GM21737 (cell line): Measurements from ENCODE around the gene EFCAB9.

Experiments
- ATAC-seq: cut with Tn5 transposase; IDR thresholded peaks from one replicate; pipeline ENCODE4 v1.9.1; 2021; ENCODE audit warnings: mild to moderate bottlenecking, moderate library complexity; ENCODE audit not compliant: unreplicated experiment

Gene EFCAB9

DNA sequence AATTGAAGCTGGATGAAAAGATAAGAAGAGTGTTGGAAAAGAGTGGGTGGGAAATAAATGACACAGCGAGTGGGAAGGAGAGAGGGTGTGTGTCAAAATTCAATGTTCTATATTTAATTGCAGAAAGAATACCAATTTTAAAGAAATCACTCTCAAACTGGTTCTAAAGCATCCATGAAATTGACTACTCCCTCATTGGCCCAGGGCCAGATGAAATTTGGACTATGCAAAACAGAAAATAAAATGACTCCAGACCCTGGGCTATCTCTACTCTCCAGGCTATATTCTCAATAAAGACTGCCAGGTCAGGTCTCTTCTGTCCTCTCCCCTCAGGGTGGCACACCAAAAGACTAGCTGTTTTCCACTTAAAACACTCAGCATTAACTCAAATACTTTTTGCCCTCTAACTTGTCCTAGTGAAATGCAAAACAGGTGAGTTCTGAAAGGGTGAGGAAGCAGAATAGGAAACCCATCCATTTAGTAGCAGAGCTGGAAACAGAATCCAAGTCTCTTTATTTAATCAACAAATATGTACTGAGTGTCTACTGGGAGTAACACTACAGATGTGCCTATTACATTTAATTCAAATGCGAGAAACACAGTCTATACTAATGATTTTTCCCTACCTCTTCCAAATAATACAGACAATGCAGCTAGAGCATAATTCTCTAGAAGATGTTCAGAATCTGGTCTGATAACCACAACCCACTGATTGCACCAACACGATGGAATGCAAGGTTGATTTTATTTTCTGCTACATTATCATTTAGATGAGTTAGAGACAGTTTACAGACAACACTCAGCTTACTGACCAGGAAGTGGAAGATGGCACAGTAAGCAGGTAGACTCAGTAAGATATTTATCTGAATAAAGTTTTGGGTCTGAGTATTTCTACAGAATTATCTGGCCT lies 42.1 kb downstream of the EFCAB9 start:
- ATAC-seq, result no peak

GRCh38 chr5:172238334-172238733 lies 44.4 kb downstream of the EFCAB9 start:
- ATAC-seq, result no peak

GRCh38 chr5:172243302-172243701 lies 49.3 kb downstream of the EFCAB9 start:
- no peak for ATAC-seq

DNA sequence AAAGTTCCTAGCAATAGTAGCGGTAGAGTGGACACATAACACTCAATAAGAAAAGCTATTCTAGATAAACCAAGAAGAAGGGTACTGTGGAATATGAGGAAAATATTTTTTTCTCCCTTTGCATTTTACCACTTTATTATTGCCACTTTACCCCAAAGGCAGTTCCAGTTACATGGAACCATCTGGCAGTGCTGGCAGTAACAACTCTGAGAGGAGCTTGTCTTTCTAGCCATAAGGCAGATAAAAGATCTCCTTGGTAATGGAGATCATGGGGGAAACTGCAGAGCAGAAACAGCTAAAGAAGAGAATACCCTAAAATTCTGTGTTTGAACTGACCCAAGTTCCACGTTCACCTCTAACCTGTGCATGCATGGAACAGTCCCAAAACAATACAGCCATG lies 51.1 kb downstream of the EFCAB9 start:
- no peak for ATAC-seq

- ATAC-seq, result no peak
Observed at GRCh38 chr5:172245703-172246125, 51.7 kb downstream of the EFCAB9 start.

DNA sequence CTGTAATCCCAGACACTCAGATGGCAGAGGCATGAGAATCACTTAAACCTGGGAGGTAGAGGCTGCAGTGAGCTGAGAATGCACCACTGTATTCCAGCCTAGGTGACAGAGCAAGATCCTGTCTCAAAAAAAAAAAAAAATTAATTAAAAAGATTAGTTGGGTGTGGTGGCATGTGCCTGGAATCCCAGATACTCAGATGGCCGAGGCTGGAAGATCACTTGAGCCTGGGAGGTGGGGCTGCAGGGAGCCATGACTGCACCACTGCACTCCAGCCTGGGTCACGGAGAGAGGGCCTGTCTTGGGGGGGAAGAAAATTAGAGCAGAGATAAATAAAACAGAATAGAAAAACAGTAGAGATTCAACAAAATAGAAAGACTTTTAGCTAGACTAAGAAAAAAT lies 54.7 kb downstream of the EFCAB9 start:
- ATAC-seq, result no peak

GRCh38 chr5:172251419-172251818 lies 57.4 kb downstream of the EFCAB9 start:
- no peak for ATAC-seq

DNA sequence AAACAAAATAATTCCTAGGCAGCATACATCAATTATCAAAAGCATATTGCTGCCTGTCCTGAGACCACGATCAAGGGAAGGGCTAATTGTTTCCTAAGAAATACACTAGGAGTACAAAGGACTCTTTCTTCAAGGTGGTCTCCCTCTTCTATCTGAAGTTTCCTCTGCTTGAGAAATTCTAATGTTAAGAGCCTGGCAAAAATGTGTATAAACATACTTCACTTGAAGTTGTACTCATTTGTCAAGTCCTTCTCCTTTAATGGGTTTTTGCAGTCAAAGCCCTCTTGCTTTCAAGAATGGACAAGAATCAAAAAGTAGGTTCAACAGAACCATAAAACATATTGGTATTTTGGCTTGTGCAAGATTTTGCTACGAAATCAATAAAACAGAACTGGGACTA lies 58.5 kb downstream of the EFCAB9 start:
- no peak for ATAC-seq
